GM23338 (cell line): Measurements from ENCODE around the gene CHST15. TPM values are rescaled to one million over a fixed set of nuclear protein-coding genes. Genes with fewer than 3 reads are reported as not detected.

ENCODE experiments used
- ATAC-seq: fragments of 200-7000 bp; cut with Tn5 transposase; 3 replicates; pipeline ENCODE4 v1.9.1; 2020
- DNase-seq: peaks from one replicate; pipeline ENCODE4 v3.0.0-alpha.2; 2015; ENCODE audit warnings: low spot score
- H2AFZ ChIP-seq: fragments of 200-600 bp; sonication (generic); 2 replicates; pipeline ENCODE4 v1.8.0; 2016; ENCODE audit warnings: antibody characterized with exemption, mild to moderate bottlenecking, moderate library complexity
- H3F3A ChIP-seq: fragments of 200-600 bp; sonication (generic); replicated peaks from 2 replicates; pipeline ENCODE4 v1.8.0; 2017; ENCODE audit warnings: antibody characterized with exemption, mixed run types, low read depth
- H3K27ac ChIP-seq: fragments of 200-600 bp; sonication (generic); 2 replicates; pipeline ENCODE4 v1.6.1; 2016; ENCODE audit warnings: low read depth
- H3K27me3 ChIP-seq: fragments of 200-600 bp; sonication (generic); 2 replicates; pipeline ENCODE4 v1.8.0; 2016; ENCODE audit warnings: mild to moderate bottlenecking, mixed run types, moderate library complexity; ENCODE audit not compliant: insufficient read depth
- H3K36me3 ChIP-seq: fragments of 200-600 bp; sonication (generic); 2 replicates; pipeline ENCODE4 v1.8.0; 2016; ENCODE audit warnings: mild to moderate bottlenecking; ENCODE audit not compliant: insufficient read depth
- H3K4me1 ChIP-seq: fragments of 200-600 bp; sonication (generic); 2 replicates; pipeline ENCODE4 v1.8.0; 2016; ENCODE audit warnings: mild to moderate bottlenecking, moderate library complexity; ENCODE audit not compliant: insufficient read depth
- H3K4me2 ChIP-seq: fragments of 200-600 bp; sonication (generic); 2 replicates; pipeline ENCODE4 v1.7.1; 2017; ENCODE audit warnings: mixed run types
- H3K4me3 ChIP-seq: fragments of 200-600 bp; sonication (generic); 2 replicates; pipeline ENCODE4 v1.6.1; 2016; ENCODE audit warnings: mixed run types
- H3K79me2 ChIP-seq: fragments of 200-600 bp; sonication (generic); replicated peaks from 2 replicates; pipeline ENCODE4 v1.8.0; 2017; ENCODE audit warnings: mild to moderate bottlenecking; ENCODE audit not compliant: insufficient read depth
- H3K9me2 ChIP-seq: fragments of 200-600 bp; sonication (generic); 2 replicates; pipeline ENCODE4 v1.8.0; 2017; ENCODE audit not compliant: insufficient read depth
- H4K20me1 ChIP-seq: fragments of 200-600 bp; sonication (generic); replicated peaks from 2 replicates; pipeline ENCODE4 v1.8.0; 2017; ENCODE audit warnings: mild to moderate bottlenecking; ENCODE audit not compliant: insufficient read depth
- H3K27ac Mint-ChIP-seq: 2 replicates; pipeline ENCODE4 v1.8.0; 2020; ENCODE audit warnings: inconsistent platforms, mild to moderate bottlenecking, moderate library complexity, mixed read lengths
- H3K27me3 Mint-ChIP-seq: 3 replicates; pipeline ENCODE4 v1.8.0; 2022; ENCODE audit warnings: low read depth, mild to moderate bottlenecking, moderate library complexity, mixed read lengths, inconsistent platforms; ENCODE audit not compliant: insufficient read depth, poor library complexity
- H3K36me3 Mint-ChIP-seq: 3 replicates; pipeline ENCODE4 v1.8.0; 2021; ENCODE audit warnings: low read depth, mild to moderate bottlenecking, inconsistent platforms, moderate library complexity, mixed read lengths
- H3K4me1 Mint-ChIP-seq: 3 replicates; pipeline ENCODE4 v1.8.0; 2020; ENCODE audit warnings: mild to moderate bottlenecking, inconsistent platforms, mixed read lengths
- H3K4me3 Mint-ChIP-seq: 3 replicates; pipeline ENCODE4 v1.8.0; 2021; ENCODE audit warnings: moderate library complexity, mild to moderate bottlenecking, inconsistent platforms, mixed read lengths
- H3K9me3 Mint-ChIP-seq: 3 replicates; pipeline ENCODE4 v1.8.0; 2020; ENCODE audit warnings: moderate library complexity, mild to moderate bottlenecking, inconsistent platforms, mixed read lengths
- CREB1 ChIP-seq: fragments of 250-450 bp; sonication (Bioruptor Pico); IDR thresholded peaks from 2 replicates; pipeline ENCODE4 v1.5.0; 2020; ENCODE audit warnings: low read depth, mild to moderate bottlenecking, moderate library complexity
- EZH2 ChIP-seq: fragments of 200-600 bp; sonication (generic); IDR thresholded peaks from one replicate; pipeline ENCODE4 v1.8.0; 2017; ENCODE audit warnings: antibody characterized with exemption, mild to moderate bottlenecking, low read depth; ENCODE audit not compliant: unreplicated experiment
- EZH2phosphoT487 ChIP-seq: fragments of 200-600 bp; sonication (generic); IDR thresholded peaks from one replicate; pipeline ENCODE4 v1.8.1; 2018; ENCODE audit warnings: antibody characterized with exemption; ENCODE audit not compliant: unreplicated experiment
- POLR2AphosphoS5 ChIP-seq: IDR thresholded peaks from 2 replicates; pipeline ENCODE4 v1.6.1; 2016; ENCODE audit warnings: antibody characterized with exemption, low read depth
- STAT1 ChIP-seq: IDR thresholded peaks from one replicate; pipeline ENCODE4 v1.6.1; 2016; ENCODE audit warnings: antibody characterized with exemption; ENCODE audit not compliant: unreplicated experiment
- ZNF114 ChIP-seq: fragments of 250-450 bp; sonication (Bioruptor Pico); IDR thresholded peaks from 2 replicates; pipeline ENCODE4 v1.5.0; 2020; ENCODE audit warnings: mild to moderate bottlenecking, moderate library complexity
- ZNF331 ChIP-seq: fragments of 250-450 bp; sonication (Bioruptor Pico); IDR thresholded peaks from 2 replicates; pipeline ENCODE4 v1.5.0; 2020; ENCODE audit warnings: low read depth, mild to moderate bottlenecking, moderate library complexity
- polyA plus RNA-seq: library from polyadenylated mRNA; unstranded; fragments of >200 nt; fragmentation: Nextera tagmentation; extraction: Ambion mirVana; gene quantifications from 2 replicates; pipeline ENCODE4 v1.2.1, GENCODE V29; 2016
- total RNA-seq: library from RNA; depleted of rRNA; stranded (reverse); fragments of >200 nt; shearing (Covaris generic); gene quantifications from 2 replicates; pipeline ENCODE4 v1.2.3, GENCODE V29; 2014
- TF ChIP-seq, protein P1 (sequence below), 2 experiments: fragments of 200-600 bp in 1 of 2; sonication (generic) in 1 of 2; conservative IDR thresholded peaks; 2 replicates each; pipeline versions ENCODE4 v1.5.1 to v1.6.1; 2016 to 2017; ENCODE audit warnings: antibody characterized with exemption in 2 of 2, low read depth in 2 of 2, mild to moderate bottlenecking in 2 of 2, moderate library complexity in 1 of 2
- TF ChIP-seq, protein P2 (sequence below): IDR thresholded peaks from 2 replicates; pipeline ENCODE4 v1.6.1; 2016; ENCODE audit warnings: antibody characterized with exemption

The CHST15 gene
- total and polyA plus RNA-seq, 2 experiments from 2014 or later = 2.6 to 11.2 TPM

DNA sequence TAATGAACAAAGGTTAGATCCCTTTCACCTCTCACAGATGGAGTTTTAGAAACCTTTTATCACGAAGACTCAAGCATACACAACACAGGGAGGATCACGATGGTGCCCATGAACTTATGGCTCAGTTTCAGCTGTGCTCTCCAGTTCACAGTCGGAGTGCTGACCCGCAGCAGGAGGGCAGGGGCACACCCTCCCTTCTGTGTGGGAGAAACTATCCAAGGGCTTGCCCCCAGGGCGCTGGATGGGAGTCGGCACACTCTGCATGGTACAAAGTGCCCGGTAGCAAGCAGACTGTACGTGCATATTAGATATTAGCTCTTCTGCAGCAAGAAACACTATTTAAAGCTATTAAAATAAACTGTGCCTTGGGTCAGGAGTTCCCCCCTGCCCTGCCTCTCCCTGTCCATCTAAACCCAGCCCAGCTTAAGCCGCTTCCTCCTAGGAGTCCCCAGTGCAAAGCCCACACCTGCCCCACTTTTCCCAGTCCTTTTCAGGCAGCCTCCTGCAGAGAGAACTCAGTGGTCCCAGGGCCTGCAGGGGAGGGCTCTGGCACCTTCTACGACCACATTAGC lies 76.5 kb downstream of the CHST15 start (continued):
- no peak for TF ChIP-seq EZH2phosphoT487
- no peak for TF ChIP-seq ZNF331
- no peak for TF ChIP-seq CREB1 (CRISPR knock-in tag)
- TF ChIP-seq EZH2 = no peak
- TF ChIP-seq ZNF114 (CRISPR knock-in tag) = no peak
- TF ChIP-seq POLR2AphosphoS5 = no peak
- TF ChIP-seq, protein P1, sequence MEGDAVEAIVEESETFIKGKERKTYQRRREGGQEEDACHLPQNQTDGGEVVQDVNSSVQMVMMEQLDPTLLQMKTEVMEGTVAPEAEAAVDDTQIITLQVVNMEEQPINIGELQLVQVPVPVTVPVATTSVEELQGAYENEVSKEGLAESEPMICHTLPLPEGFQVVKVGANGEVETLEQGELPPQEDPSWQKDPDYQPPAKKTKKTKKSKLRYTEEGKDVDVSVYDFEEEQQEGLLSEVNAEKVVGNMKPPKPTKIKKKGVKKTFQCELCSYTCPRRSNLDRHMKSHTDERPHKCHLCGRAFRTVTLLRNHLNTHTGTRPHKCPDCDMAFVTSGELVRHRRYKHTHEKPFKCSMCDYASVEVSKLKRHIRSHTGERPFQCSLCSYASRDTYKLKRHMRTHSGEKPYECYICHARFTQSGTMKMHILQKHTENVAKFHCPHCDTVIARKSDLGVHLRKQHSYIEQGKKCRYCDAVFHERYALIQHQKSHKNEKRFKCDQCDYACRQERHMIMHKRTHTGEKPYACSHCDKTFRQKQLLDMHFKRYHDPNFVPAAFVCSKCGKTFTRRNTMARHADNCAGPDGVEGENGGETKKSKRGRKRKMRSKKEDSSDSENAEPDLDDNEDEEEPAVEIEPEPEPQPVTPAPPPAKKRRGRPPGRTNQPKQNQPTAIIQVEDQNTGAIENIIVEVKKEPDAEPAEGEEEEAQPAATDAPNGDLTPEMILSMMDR (conservative IDR thresholded peaks at IDR 0.05; ENCODE audit: low read depth in 2 of 2) = no peak

DNA sequence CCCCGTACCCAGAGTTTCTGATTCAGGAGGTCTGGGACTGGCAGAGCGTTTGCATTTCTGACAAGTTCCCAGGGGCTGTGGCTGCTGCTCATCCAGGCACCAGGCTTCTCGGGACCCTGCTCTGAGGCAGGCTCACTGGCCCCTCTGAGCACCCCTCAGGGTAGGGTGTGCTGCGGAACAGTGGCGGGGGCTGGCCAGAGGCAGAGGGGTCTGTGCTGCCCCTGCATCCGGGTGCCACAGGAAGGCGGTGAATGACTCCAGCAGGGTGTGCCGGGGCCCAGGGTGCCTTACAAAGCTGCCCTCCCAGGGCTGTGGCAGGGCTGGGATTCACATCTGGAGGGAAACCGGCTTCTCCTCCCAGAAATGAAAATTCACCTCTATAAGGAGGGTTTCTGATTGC lies 77.4 kb downstream of the CHST15 start:
- H3K4me2 ChIP-seq = no peak overlapping the region
- no peak overlapping the region for H3K4me3 ChIP-seq
- Mint-ChIP-seq H3K36me3 (peaks cover 33% of the 10 kb centered on the region), H3K9me3 (peaks cover 15% of the 10 kb centered on the region), H3K4me1 (peaks cover 59% of the 10 kb centered on the region), H3K27ac (no peak overlapping the region), H3K4me3 (no peak overlapping the region), H3K27me3 (peaks cover 13% of the 10 kb centered on the region)
- H2AFZ ChIP-seq = no peak overlapping the region
- H3K27me3 ChIP-seq = no peaks in the 10 kb centered on the region
- H4K20me1 ChIP-seq = no peaks in the 10 kb centered on the region
- H3K36me3 ChIP-seq = no peaks in the 10 kb centered on the region
- DNase-seq (no peak), ATAC-seq (no peak)
- H3K27ac ChIP-seq = no peak overlapping the region
- no peaks in the 10 kb centered on the region for H3K9me2 ChIP-seq
- peaks cover 15% of the 10 kb centered on the region for H3F3A ChIP-seq
- H3K4me1 ChIP-seq = peaks cover 18% of the 10 kb centered on the region
- H3K79me2 ChIP-seq = no peaks in the 10 kb centered on the region
- TF ChIP-seq ZNF114 (CRISPR knock-in tag) (no peak), STAT1 (no peak), ZNF331 (no peak)
- TF ChIP-seq, protein P2, sequence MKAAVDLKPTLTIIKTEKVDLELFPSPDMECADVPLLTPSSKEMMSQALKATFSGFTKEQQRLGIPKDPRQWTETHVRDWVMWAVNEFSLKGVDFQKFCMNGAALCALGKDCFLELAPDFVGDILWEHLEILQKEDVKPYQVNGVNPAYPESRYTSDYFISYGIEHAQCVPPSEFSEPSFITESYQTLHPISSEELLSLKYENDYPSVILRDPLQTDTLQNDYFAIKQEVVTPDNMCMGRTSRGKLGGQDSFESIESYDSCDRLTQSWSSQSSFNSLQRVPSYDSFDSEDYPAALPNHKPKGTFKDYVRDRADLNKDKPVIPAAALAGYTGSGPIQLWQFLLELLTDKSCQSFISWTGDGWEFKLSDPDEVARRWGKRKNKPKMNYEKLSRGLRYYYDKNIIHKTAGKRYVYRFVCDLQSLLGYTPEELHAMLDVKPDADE = no peak
- TF ChIP-seq, protein P1 (conservative IDR thresholded peaks at IDR 0.05; ENCODE audit: low read depth in 2 of 2) = no peak
